BLaER1 (cell line): ENCODE results near the gene SASH1.

Experiments
- H3K27ac ChIP-seq: shearing (Covaris generic); formaldehyde crosslinking; 2 replicates; pipeline ENCODE4 v1.8.1; 2022
- H3K27me3 ChIP-seq: shearing (Covaris generic); formaldehyde crosslinking; 2 replicates; pipeline ENCODE4 v1.8.1; 2022
- H3K36me3 ChIP-seq: shearing (Covaris generic); formaldehyde crosslinking; 2 replicates; pipeline ENCODE4 v1.8.1; 2022
- H3K4me1 ChIP-seq: shearing (Covaris generic); formaldehyde crosslinking; 2 replicates; pipeline ENCODE4 v1.8.1; 2022
- H3K4me2 ChIP-seq: shearing (Covaris generic); formaldehyde crosslinking; 2 replicates; pipeline ENCODE4 v1.8.1; 2022
- H3K4me3 ChIP-seq: shearing (Covaris generic); formaldehyde crosslinking; 2 replicates; pipeline ENCODE4 v1.8.1; 2022
- H3K9ac ChIP-seq: shearing (Covaris generic); formaldehyde crosslinking; 2 replicates; pipeline ENCODE4 v1.8.1; 2022
- H3K9me3 ChIP-seq: shearing (Covaris generic); formaldehyde crosslinking; 2 replicates; pipeline ENCODE4 v1.8.1; 2022
- H4K20me1 ChIP-seq: shearing (Covaris generic); formaldehyde crosslinking; 2 replicates; pipeline ENCODE4 v1.8.1; 2022
- Cebpa-rat ChIP-seq: shearing (Covaris generic); IDR thresholded peaks from 2 replicates; pipeline ENCODE4 v1.8.1; 2022

SASH1 gene

GRCh38 chr6:148598724-148599123, 256.1 kb downstream of the SASH1 start:
- no peak overlapping the region for H3K27ac ChIP-seq
- H3K4me1 ChIP-seq: peaks cover 18% of the 10 kb centered on the region
- peak overlapping the region; percentile 47 for H3K4me2 ChIP-seq
- peaks cover 24% of the 10 kb centered on the region for H3K9me3 ChIP-seq
- no peak overlapping the region for H3K9ac ChIP-seq
- H3K4me3 ChIP-seq: no peak overlapping the region
- H4K20me1 ChIP-seq: no peaks in the 10 kb centered on the region
- TF ChIP-seq Cebpa-rat: no peak
- no peaks in the 10 kb centered on the region for H3K36me3 ChIP-seq
- H3K27me3 ChIP-seq: no peaks in the 10 kb centered on the region

- no peak for TF ChIP-seq Cebpa-rat
- Histone ChIP-seq H3K4me1 (peaks cover 14% of the 10 kb centered on the region), H3K4me3 (no peak overlapping the region), H3K4me2 (no peak overlapping the region), H3K27me3 (no peaks in the 10 kb centered on the region), H4K20me1 (no peaks in the 10 kb centered on the region), H3K27ac (no peak overlapping the region), H3K9me3 (peaks cover 24% of the 10 kb centered on the region), H3K36me3 (no peaks in the 10 kb centered on the region), H3K9ac (no peak overlapping the region)
Observed at GRCh38 chr6:148599967-148600426, 257.4 kb downstream of the SASH1 start.
